ENCODE measurements around the gene ABCC1.

GRCh38 chr16:16086653-16087446 is 137.4 kb downstream of the ABCC1 start:
- TF ChIP-seq, protein P1, sequence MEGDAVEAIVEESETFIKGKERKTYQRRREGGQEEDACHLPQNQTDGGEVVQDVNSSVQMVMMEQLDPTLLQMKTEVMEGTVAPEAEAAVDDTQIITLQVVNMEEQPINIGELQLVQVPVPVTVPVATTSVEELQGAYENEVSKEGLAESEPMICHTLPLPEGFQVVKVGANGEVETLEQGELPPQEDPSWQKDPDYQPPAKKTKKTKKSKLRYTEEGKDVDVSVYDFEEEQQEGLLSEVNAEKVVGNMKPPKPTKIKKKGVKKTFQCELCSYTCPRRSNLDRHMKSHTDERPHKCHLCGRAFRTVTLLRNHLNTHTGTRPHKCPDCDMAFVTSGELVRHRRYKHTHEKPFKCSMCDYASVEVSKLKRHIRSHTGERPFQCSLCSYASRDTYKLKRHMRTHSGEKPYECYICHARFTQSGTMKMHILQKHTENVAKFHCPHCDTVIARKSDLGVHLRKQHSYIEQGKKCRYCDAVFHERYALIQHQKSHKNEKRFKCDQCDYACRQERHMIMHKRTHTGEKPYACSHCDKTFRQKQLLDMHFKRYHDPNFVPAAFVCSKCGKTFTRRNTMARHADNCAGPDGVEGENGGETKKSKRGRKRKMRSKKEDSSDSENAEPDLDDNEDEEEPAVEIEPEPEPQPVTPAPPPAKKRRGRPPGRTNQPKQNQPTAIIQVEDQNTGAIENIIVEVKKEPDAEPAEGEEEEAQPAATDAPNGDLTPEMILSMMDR (IDR thresholded peaks at IDR 0.05 in 4 of 5, conservative IDR thresholded peaks at IDR 0.05 in 1 of 5): no peak
- TF ChIP-seq POLR2A (IDR thresholded peaks at IDR 0.05): no peak
